ENCODE results near the gene INSIG2.

DNA sequence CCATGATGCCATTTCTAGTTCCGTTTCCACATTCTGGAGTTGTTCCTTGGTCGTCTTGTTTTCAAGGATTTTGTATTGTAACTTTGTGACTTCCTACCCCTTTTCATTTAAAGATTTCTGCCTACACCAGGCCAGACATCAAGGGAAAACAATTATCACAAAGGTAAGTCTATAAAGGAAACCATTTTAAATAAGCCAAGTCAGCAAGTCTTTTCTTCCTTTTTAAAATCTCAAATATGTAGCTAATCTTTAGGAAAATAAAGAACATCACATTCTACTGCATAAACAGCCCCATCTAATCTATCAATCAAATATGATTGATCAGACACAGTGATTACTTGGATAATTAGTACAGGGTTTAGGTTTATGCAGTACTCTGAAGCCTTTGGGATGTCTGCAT, 35.8 kb upstream of the INSIG2 start:
- TF ChIP-seq POLR2A (IDR thresholded peaks at IDR 0.05; ENCODE audit: low read depth, low read length) (no peak), POLR2AphosphoS5 (IDR thresholded peaks at IDR 0.05; ENCODE audit: low read depth, low read length) (no peak)

All from GM12892 (cell line).